Measurements from ENCODE around the gene CYP4F22. TPM values are rescaled to one million over a fixed set of nuclear protein-coding genes. Genes with fewer than 3 reads are reported as not detected.

The CYP4F22 gene
- total and polyA plus RNA-seq, 10 of the 15 experiments (the other 5 are each of a cell fraction or from before 2014, with no cell fraction given): not detected

DNA sequence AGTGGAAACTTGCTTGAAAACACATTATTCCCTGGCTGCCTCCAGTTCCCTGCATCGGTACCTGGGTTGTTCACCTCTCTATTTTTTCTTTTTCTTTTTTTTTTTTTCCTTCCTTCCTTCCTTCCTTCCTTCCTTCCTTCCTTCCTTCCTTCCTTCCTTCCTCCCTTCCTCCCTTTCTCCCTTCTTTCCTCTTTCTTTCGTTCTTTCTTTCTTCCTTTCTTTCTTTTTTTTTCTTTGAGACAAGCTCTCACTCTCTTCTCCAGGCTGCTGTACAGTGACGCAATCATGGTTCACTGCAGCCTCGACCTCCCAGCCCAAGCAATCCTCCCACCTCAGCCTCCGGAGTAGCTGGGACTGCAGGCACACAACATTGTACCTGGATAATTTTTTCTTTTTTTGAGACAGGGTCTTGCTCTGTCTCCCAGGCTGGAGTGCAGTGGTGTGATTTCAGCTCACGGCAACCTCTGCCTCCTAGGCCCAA is 40.6 kb upstream of the CYP4F22 start:
- CTCF ChIA-PET: interaction anchor here (1.0 to 2.1 kb wide), 4 partner anchors 17 to 204 kb away, joined by 3 to 7 read pairs (median 4); partner anchors contain the start of gene AKAP8L
- Histone ChIP-seq H3K4me1 (ENCODE audit: control insufficient read depth, insufficient read depth, low read length) (peaks cover 18% of the 10 kb centered on the region), H3K27ac (ENCODE audit: control insufficient read depth, insufficient read depth) (peak overlapping the region; percentile 80), H3K9ac (ENCODE audit: control insufficient read depth, insufficient read depth, low read length) (no peak overlapping the region), H3K36me3 (ENCODE audit: control insufficient read depth in 2 of 2, insufficient read depth in 2 of 2, low read length in 1 of 2) (no peaks in the 10 kb centered on the region), H3K4me2 (ENCODE audit: control insufficient read depth, insufficient read depth) (no peak overlapping the region), H3K27me3 (replicated peaks in 1 of 2; ENCODE audit: control insufficient read depth in 2 of 2, insufficient read depth in 2 of 2, low read length in 1 of 2) (no peaks in the 10 kb centered on the region), H3K79me2 (ENCODE audit: control insufficient read depth, insufficient read depth, low read length) (peaks cover 17% of the 10 kb centered on the region), H2AFZ (ENCODE audit: control insufficient read depth, low read depth, low read length) (no peak overlapping the region), H4K20me1 (ENCODE audit: control insufficient read depth, insufficient read depth) (no peaks in the 10 kb centered on the region), H3K9me3 (replicated peaks; ENCODE audit: control insufficient read depth, insufficient read depth, low read length) (no peaks in the 10 kb centered on the region; the same call in 2 of the 3 replicates), H3K4me3 (no peak overlapping the region)
- ATAC-seq (no peak), DNase-seq (ENCODE audit: low read depth, low spot score) (no peak), FAIRE-seq (no peak)
- intact Hi-C loops (cut with micrococcal nuclease; ENCODE audit: unreplicated experiment) (loop anchor here (5.0 to 10.0 kb wide), 2 partner anchors 53 to 90 kb away; partner anchors contain the start of gene AKAP8L), in situ Hi-C loops (cut with MboI) (no loop called here)
- SMC1A ChIA-PET (ENCODE audit: uncharacterized antibody, unreplicated experiment): interaction anchor here (0.6 to 6.0 kb wide), 6 partner anchors 11 to 134 kb away, joined by 3 to 26 read pairs (median 4); partner anchors contain the start of gene AKAP8L
- WGBS (ENCODE audit: insufficient coverage, insufficient replicate concordance, low lambda C conversion rate, missing lambda C conversion rate): 78% methylated on average over 5 of the region's 6 CpGs
- TF ChIP-seq POLR2A (IDR thresholded peaks at IDR 0.05; ENCODE audit: low read depth, low read length) (no peak), E2F8 (IDR thresholded peaks at IDR 0.05; ENCODE audit: low read depth, partially characterized antibody) (no peak), SIX5 (IDR thresholded peaks at IDR 0.05; ENCODE audit: low read depth, low read length, severe bottlenecking) (no peak), NFXL1 (IDR thresholded peaks at IDR 0.05; ENCODE audit: borderline replicate concordance) (no peak), YBX1 (IDR thresholded peaks at IDR 0.05) (no peak), ETV6 (conservative IDR thresholded peaks at IDR 0.05 in 1 of 2, IDR thresholded peaks at IDR 0.05 in 1 of 2; ENCODE audit: borderline replicate concordance in 1 of 2, low read depth in 1 of 2) (peak in 1 of 2 experiments; percentile 80; a peak in 2 of 4 replicates), MYC (IDR thresholded peaks at IDR 0.05; ENCODE audit: insufficient read depth, insufficient read length, insufficient replicate concordance, low read length, severe bottlenecking) (no peak), ZNF622 (IDR thresholded peaks at IDR 0.05) (no peak)
- RAD21 ChIA-PET (ENCODE audit: unreplicated experiment): interaction anchor here (0.6 to 2.4 kb wide), 5 partner anchors 27 to 678 kb away, joined by 3 to 9 read pairs (median 3); partner anchors contain the start of gene AKAP8L
- POLR2A ChIA-PET: interaction anchor here (1.0 to 1.5 kb wide), 3 partner anchors 35 to 88 kb away, joined by 3 to 4 read pairs (median 3); partner anchors contain the start of genes AKAP8 and AKAP8L
- BruUV-seq (replicated peaks): no TSS peak

Measured in GM12878 (cell line).